Chondrocyte (in vitro differentiated cells): ENCODE data around the gene SLCO3A1. TPM values are rescaled to one million over a fixed set of nuclear protein-coding genes. Genes with fewer than 3 reads are reported as not detected.

Experiments used
- DNase-seq: peaks from one replicate; pipeline ENCODE4 v3.0.0; 2021; ENCODE audit warnings: mixed read lengths, low spot score
- H3K27ac Mint-ChIP-seq: one replicate; pipeline ENCODE4 v1.8.0; 2021; ENCODE audit warnings: mild to moderate bottlenecking, moderate library complexity, mixed read lengths; ENCODE audit not compliant: unreplicated experiment
- H3K27me3 Mint-ChIP-seq: 2 replicates; pipeline ENCODE4 v1.8.0; 2021; ENCODE audit warnings: low read depth, mixed read lengths
- H3K36me3 Mint-ChIP-seq: 2 replicates; pipeline ENCODE4 v1.8.0; 2021; ENCODE audit warnings: low read depth, mixed read lengths
- H3K4me1 Mint-ChIP-seq: 2 replicates; pipeline ENCODE4 v1.8.0; 2021; ENCODE audit warnings: low read depth, mild to moderate bottlenecking, mixed read lengths
- H3K4me3 Mint-ChIP-seq: one replicate; pipeline ENCODE4 v1.8.0; 2021; ENCODE audit warnings: mild to moderate bottlenecking, moderate library complexity, mixed read lengths; ENCODE audit not compliant: unreplicated experiment
- H3K9me3 Mint-ChIP-seq: 2 replicates; pipeline ENCODE4 v1.8.0; 2021; ENCODE audit warnings: low read depth, mixed read lengths
- CTCF ChIP-seq: fragments of 200-600 bp; sonication (generic); IDR thresholded peaks from 2 replicates; pipeline ENCODE4 v1.5.0; 2021; ENCODE audit warnings: antibody characterized with exemption, mild to moderate bottlenecking, moderate library complexity
- total RNA-seq: library from RNA; stranded (reverse); gene quantifications from 3 replicates; pipeline ENCODE4 v1.2.1, GENCODE V29; 2021

The SLCO3A1 gene
- total RNA-seq, 1 donor from 2014 or later, result 3.7 TPM

GRCh38 chr15:92040350-92040749 lies 186.8 kb downstream of the SLCO3A1 start:
- H3K4me1 Mint-ChIP-seq, result no peaks in the 10 kb centered on the region
- no peaks in the 10 kb centered on the region for H3K36me3 Mint-ChIP-seq
- peaks cover 13% of the 10 kb centered on the region for H3K9me3 Mint-ChIP-seq
- H3K4me3 Mint-ChIP-seq, result no peak overlapping the region
- no peak overlapping the region for H3K27ac Mint-ChIP-seq
- TF ChIP-seq CTCF, result no peak
- peaks cover 10% of the 10 kb centered on the region for H3K27me3 Mint-ChIP-seq
- no peak for DNase-seq

GRCh38 chr15:92041371-92041770 lies 187.9 kb downstream of the SLCO3A1 start:
- H3K27me3 Mint-ChIP-seq, result peaks cover 10% of the 10 kb centered on the region
- H3K27ac Mint-ChIP-seq, result no peak overlapping the region
- no peaks in the 10 kb centered on the region for H3K36me3 Mint-ChIP-seq
- no peak for DNase-seq
- peaks cover 13% of the 10 kb centered on the region for H3K9me3 Mint-ChIP-seq
- no peaks in the 10 kb centered on the region for H3K4me1 Mint-ChIP-seq
- no peak overlapping the region for H3K4me3 Mint-ChIP-seq
- TF ChIP-seq CTCF, result no peak

GRCh38 chr15:92043283-92043682 lies 189.8 kb downstream of the SLCO3A1 start:
- H3K4me3 Mint-ChIP-seq, result no peak overlapping the region
- H3K4me1 Mint-ChIP-seq, result no peaks in the 10 kb centered on the region
- no peak for DNase-seq
- H3K9me3 Mint-ChIP-seq, result peaks cover 13% of the 10 kb centered on the region
- peaks cover 8% of the 10 kb centered on the region for H3K27me3 Mint-ChIP-seq
- no peaks in the 10 kb centered on the region for H3K36me3 Mint-ChIP-seq
- TF ChIP-seq CTCF, result no peak
- no peak overlapping the region for H3K27ac Mint-ChIP-seq

GRCh38 chr15:92044203-92044909 lies 190.8 kb downstream of the SLCO3A1 start:
- H3K4me1 Mint-ChIP-seq, result no peaks in the 10 kb centered on the region
- no peak for DNase-seq
- no peak for TF ChIP-seq CTCF
- peaks cover 4% of the 10 kb centered on the region for H3K9me3 Mint-ChIP-seq
- peaks cover 8% of the 10 kb centered on the region for H3K27me3 Mint-ChIP-seq
- no peak overlapping the region for H3K27ac Mint-ChIP-seq
- H3K36me3 Mint-ChIP-seq, result no peaks in the 10 kb centered on the region
- no peak overlapping the region for H3K4me3 Mint-ChIP-seq

GRCh38 chr15:92047900-92048299 lies 194.4 kb downstream of the SLCO3A1 start:
- no peaks in the 10 kb centered on the region for H3K36me3 Mint-ChIP-seq
- no peak overlapping the region for H3K27ac Mint-ChIP-seq
- peaks cover 9% of the 10 kb centered on the region for H3K27me3 Mint-ChIP-seq
- DNase-seq, result no peak
- no peak overlapping the region for H3K4me3 Mint-ChIP-seq
- H3K9me3 Mint-ChIP-seq, result no peaks in the 10 kb centered on the region
- TF ChIP-seq CTCF, result no peak
- H3K4me1 Mint-ChIP-seq, result no peaks in the 10 kb centered on the region
